H4 (cell line): ENCODE measurements around the gene MEF2B. TPM values are rescaled to one million over a fixed set of nuclear protein-coding genes. Genes with fewer than 3 reads are reported as not detected.
A peak's percentile ranks its signal among the peaks of the same experiment; 100 is the strongest.
"Not testable (repeated sequence)": the region's sequence is repeated elsewhere in the genome, so short reads cannot be mapped to it uniquely, and the experiment has no call there.

Experiments used
- DNase-seq: peaks from one replicate; pipeline ENCODE4 v3.0.0-alpha.2; 2015; ENCODE audit warnings: low spot score
- total RNA-seq: library from RNA; depleted of rRNA; stranded (reverse); fragments of >200 nt; shearing (Covaris generic); gene quantifications from 2 replicates; pipeline ENCODE4 v1.2.3, GENCODE V29; 2014

MEF2B gene
- total RNA-seq, 1 experiment from 2014 or later = 0.27 TPM

DNA sequence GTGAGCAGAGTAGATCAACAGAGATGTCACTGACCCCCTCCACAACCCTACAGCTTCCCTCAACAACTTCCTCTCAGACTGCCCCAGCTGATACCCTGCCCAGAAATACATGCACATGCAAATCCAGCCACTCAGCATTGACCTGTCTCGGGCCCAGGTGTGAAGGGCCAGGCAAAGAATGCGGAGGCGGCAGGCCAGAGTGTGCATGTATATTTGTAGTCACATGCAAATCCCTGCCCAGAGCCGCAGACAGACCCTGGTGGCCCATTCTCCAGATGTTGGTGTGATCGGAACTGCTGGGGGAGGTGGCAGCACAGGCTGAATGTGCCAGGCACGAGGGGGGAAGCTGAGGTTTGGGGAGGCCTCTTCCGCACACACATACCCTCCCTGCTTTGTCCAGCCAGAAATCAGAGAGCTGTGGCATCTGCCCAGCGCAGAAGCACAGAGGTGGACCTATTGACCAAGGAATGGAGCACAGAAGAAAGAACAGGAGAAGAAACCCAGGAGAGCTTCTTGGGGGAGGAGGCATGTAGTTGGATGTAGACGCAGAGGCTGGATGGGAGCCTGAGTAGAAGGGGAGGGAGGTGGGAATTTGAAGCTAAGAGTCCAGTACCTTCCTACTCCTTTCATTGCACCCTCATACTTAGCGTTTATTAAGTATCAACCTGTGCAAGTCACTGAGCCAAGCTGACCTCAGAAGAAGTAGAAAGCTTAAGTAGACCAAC, 14.4 kb downstream of the MEF2B start:
- DNase-seq = no peak

DNA sequence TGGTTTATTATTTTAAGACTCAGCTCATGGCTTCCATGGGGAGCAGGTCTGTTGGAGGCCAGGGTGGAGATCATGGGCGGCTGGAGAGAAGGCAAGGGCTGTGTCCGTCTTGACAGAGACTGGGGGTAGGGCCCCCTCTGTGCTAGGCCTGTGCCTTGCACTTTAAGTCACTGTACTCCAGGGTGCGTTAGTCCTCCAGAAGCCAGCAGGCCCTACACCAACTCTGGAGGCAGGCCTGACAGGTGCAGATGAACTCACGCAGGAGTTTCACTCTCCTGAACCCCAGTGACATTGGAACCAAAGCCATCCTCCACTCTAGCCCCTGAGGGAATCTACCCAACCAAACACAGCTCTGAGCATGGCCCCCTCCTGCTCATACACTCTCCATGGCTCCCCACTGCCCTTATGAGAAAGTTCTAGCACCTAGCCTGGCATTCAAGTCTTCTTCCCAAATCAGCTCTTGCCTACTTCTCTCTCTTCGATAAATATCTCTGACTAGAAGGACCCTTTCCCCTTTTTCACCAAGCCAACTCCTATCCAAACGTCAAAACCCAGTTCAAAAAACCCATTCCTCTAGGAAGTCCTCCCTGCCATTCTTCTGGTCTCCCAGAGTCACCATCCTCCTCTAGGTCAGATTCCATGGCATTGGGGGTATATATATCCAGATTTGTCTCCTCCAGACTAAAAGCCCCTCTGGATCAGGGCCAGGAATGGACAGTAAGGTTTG, 15.1 kb downstream of the MEF2B start:
- DNase-seq = no peak

DNA sequence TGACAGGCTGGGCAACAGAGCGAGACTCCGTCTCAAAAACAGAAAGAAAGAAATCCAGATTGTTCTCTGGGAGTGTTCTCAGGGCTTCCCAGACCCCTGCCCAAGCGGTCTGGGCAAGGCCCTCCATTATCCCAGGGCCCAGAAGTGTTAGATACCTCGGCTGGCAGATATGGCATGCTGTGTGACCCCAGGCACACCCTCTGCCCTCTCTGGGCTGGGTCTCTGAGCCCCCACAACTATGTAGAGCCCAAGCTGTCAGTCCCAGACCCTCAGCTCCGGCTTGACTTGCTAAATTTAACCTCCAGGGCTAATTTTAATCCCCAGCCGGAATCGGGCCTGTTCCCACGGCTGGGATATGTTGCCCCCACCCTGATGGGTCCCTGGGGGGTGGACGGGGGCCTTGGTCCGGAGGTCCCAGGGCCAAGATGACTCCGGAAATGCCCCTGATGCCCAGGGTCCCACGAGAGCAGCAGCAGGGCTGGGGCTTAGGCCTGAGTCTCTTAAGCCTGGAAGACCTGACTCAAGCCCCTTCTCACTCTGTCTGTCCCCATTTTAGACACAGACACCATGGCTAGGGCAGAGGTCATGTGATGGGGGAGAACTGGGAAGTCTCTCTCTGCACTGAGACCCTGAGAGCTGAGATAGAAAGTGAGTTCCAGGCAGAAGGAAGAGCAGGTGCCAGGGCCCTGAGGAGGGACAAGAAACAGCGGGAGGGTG, 17.2 kb downstream of the MEF2B start:
- DNase-seq = no peak

DNA sequence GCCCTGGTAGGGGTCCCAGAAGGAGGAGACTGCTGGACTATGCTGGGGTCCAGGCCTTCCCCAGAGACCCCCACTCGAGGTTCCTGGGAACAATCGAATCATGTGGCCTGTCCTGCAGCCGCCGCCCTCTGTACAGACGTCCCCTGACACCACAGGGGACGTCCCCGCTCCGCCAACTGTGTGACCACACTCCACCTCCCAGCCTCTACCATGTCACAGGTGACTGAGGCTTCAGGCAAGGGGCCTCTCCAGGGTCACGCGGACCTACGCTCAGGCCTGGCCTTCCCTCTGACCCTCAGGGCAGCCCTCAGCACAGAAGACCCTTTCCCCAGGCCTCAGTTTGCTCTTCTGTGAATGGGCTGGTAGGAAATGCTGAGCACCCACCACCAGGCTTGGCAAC, 18.6 kb downstream of the MEF2B start:
- no peak for DNase-seq

DNA sequence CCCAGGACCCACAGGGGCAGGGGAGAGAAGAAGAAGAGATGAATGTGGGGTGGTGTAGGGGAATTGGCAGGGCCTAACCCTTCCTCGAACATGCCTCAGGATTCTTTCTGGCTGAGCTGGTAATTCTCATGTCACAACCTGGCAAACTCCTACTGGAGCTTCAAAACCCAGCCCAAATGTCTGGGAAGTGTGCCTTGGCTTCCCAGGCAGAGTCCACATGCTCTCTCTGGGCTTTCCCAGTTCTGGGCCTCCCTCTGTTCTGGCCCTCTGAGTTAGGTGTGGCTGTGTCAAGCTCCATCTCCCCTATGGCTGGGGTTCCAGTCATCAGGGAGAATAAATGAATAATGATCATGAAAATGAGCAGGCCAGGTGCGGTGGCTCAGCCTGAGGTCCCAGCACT, 20.6 kb downstream of the MEF2B start:
- DNase-seq = no peak

DNA sequence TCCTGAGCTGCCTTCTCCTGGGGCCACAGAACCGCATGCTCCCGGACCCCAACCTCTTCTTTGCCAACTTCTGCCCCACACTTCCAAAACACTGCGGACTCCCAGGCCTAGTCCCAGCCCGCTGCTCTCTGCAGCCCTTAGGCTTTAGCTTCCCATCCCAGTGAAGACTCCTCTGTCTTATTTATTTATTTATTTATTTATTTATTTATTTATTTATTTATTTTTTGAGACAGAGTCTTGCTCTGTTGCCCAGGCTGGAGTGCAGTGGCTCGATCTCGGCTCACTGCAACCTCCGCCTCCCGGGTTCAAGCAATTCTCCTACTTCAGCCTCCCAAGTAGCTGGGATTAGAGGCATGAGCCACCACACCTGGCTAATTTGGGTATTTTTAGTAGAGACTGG, 21.6 kb downstream of the MEF2B start:
- DNase-seq = not testable (repeated sequence)

DNA sequence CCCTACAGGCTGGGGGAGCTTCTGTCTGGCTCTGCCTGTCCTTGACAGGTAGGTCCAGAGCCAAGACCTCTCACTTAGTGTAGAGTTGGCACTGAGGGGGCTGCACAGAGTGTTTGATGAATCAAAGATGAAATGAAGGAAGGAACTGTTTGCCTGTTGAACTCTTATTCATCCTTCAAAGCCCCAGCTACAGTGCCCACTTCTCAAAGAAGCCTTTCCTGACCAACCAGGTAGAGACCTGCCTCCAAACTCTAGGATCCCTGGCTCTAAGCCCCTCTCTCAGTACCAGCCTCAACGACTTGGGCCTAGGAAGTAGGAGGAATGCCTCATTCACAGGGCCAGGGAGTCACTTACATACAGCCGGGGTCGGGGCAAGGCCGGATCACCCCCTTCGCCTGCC, 22.7 kb downstream of the MEF2B start:
- DNase-seq = no peak

DNA sequence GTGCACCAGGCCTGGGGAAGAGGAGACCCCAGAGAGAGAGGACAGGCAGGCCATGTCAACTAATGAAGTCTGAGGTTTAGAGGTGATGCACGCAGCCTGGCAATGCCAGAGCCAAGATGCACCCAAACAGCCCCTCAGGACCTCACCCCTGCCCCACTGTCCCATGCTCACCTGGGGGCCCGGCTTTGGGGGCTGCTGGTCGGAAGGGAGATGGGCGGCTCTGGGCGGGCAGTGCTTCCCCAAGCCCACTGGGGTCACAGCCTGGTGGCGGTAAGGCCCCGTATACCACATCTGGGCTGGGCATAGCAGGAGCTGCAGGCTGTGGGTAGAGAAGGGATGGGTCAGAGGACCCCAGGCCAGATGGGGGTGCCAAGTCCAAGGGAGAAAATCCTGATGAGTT, 23.2 kb downstream of the MEF2B start:
- DNase-seq = no peak

DNA sequence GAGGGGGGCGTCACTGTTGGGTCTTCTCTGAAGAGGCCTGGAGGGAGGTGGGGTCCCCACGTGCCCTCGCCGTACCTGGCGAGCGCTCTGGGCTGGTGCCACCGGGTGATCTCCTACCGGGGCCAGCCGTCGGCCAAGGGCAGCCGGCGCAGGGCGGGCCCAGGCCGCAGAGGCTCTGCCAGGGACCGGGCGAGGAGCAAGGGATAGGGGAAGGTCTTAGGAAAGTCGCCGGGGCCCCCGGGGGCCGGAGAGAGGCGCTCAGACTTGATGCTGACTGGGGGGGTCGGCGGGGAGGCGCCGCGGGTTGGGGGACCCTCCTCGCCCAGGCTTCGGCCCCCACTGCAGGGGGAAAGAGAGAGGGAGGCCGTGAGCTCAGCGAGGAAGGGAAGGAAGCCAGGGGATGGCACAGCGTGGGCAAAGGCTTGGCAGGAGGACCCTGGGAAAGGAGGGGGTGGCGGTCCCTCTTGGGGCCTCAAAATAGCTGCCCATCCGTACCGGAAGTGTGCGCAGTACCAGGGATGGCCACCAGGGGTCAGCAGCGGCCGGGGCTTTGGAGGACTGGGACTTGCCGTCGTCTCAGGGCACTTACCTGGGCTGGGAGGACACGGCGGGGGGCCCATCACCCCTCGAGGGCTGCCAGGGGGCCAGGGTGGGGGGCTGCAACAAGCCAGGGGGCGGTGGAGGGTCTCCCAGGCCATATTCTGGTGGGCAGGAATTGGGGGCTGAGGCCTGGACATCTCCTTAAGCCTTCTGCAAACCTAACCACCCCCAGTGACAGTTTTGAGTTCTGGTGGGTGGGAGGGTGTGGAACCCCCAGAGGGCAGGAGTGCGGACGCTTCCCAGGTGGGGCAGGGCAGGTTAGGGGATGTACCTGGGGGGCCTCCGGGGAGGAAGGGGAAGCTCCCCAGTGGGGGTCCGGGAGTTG, 24.1 kb downstream of the MEF2B start:
- DNase-seq = peak; percentile 53

DNA sequence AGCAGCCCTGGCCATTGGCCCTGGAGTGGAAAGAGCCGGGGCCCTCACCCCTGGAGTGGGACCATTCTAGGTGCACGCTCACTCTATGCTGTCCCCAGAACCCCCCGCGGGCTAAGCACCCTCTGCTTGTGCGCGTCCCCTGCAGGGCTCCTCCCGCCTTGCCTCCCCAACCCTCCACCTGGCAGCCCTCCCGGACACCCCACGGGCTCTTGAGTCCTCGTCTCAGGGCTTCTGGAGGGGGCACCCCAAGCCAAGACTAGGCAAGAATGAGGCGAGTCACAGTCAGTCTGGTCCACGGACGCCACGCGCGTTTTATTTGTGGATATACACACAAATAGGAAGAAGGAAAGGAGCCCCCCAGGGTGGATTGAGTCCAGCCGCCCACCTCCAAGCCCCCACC, 24.8 kb downstream of the MEF2B start:
- no peak for DNase-seq

DNA sequence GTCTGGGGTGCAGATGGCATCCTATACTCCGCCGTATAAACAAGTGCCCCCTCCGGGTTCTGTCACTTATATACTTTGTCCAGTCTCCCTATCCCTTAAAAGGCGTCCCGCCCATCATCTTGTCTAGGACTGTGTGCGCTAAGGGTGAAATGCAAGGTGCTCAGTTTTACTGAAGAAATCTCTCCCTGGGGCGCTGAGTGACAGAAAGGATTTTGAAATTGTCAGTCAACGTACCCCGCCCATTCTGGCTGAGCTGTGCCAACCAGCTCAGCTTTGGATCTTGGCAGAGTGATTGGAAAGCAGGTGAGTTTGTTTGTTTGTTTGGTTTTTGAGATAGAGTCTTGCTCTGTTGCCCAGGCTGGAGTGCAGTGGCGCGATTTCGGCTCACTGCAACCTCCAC, 27.7 kb downstream of the MEF2B start:
- DNase-seq = no peak

DNA sequence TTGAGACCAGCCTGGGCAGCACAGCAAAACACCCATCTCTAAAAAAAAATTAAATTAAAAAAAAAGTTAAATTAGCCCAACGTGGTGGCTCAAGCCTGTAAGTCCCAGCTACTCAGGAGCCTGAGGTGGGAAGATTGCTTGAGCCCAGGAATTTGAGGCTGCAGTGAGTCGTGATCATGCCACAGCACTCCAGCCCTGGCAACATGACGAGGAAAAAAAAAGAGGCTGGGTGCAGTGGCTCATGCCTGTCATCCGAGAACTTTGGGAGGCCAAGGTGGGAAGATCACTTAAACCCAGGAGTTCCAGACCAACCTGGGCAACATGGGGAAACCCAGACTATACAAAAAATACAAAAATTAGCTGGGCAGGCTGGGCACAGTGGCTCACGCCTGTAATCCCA, 29.6 kb downstream of the MEF2B start:
- no peak for DNase-seq

DNA sequence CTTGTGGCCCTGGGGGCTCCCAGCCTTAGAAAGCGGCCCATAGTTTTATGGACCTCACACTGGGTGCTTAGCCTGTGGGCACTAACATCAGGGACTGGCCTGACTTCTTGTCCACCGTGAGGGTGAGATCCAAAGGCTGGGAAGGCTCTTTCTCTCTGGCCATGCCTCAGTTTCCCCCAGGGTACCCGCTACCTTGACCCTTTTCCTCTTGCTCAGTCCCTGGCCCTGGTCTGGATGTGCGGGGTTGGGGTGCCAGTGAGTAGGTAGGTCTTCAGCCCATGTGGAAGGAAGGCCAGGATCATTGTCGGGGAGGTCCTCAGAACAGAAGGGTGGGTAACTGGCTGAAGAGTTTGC, 30.2 kb downstream of the MEF2B start:
- DNase-seq = no peak

DNA sequence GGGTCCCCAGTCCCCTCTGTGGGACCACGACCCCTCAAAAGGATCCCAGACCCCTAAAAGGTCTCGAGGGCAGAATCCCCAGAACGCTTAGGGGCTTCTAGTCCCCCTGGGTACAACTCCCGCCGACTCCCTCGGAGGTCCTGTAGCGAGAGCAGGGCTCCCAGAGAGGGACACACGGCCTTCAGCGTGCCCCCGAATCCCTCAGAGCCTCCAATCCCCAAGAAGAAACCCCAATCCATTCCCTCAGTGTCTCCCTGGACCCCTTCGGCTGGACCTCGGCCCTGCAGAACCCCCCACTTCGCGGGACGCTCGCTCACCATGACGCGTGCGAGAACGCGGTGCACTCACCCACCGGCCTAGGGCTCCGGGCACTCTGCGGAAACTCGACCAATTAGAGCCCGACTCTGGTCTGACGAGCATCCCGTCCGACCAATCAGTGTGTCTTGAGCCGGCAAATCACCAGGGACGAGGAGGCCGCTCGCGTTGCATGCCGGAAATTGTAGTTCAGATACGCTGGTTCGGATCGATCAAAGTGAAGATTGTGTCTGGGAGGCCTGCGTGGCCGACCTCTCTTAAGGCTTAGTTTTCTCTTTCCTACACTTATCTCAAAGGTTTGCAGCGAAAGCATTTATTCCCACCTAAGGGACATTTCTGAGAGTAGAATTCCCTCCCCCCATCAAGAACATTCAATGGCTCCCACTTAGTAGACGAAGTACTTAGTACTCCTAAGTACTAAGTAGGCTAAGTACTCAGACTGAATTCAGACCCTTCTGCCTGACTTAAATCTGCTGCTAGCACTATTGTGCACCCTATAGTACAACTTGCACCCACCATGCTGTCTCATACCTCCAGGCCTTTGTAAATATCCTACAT, 31.7 kb downstream of the MEF2B start, which contains the start of gene TMEM161A:
Gene TMEM161A (minus strand): TSS at position 370 of the 873 bp plus-strand sequence. CDS start 50 bp downstream, at position 320.
- peak; percentile 99 for DNase-seq

DNA sequence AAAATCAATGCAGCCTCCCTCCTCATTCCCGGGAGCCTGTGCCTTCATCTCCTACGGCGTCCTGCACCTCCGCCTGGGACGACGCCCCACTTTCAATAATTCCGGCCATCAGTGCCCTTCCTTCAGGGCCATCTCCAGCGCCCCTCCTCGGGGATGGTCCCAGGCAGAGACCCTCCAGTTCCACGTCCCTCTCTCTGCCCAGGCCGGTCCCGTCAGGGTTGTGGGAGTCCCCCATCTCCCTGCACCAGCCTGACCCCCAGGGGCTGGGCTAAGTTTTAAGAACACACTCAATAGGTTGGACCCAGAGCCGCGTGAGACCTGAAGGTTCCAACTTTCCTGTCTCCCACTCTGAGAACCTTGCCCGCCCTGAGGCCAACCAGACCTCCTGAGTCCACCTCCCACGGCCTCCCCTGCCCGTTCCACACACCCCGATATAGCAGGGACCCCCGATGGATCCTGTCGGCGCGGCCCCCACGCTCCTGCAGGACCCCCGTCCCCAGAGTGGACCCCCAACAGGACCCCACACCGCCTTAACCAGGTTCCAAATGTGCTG, 32.4 kb downstream of the MEF2B start:
- no peak for DNase-seq

DNA sequence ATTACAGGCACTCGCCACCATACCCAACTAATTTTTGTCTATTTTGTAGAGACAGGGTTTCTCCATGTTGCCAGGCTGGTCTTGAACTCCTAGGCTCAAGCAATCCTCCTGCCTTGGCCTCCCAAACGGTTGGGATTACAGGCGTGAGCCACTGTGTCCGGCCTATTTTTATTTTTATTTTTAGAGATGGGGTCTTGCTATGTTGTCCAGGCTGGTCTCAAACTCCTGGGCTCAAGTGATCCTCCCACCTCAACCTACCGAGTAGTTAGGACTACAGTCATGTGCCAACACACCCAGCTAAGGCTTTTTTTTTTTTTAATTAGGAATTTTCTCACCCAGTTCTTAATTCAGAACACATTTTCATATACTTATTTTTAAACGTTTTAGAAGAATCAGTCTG, 34.4 kb downstream of the MEF2B start:
- DNase-seq = not testable (repeated sequence)

DNA sequence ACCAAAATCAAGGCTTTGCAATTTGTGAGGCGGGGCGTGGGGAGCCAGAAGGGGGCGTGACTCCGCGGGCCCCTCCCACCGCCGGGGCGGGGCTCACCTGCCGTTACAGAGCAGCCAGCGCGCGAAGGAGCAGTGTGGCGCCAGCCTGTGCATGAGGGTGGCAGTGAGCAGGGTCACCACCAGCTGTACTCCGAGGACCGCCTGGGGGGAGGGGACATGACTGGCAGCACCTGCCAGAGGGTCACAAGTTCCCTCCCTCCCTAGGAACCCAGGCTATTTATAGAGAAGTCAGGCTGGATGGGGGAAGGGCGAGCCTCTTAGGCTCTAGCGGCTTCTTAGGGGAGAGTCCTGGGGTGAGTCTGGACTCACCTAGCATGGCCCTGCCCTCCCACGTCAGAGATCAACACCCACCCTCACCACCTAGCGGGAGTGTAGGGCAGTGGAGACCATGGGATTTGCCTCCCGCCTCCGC, 35.3 kb downstream of the MEF2B start:
- no peak for DNase-seq

DNA sequence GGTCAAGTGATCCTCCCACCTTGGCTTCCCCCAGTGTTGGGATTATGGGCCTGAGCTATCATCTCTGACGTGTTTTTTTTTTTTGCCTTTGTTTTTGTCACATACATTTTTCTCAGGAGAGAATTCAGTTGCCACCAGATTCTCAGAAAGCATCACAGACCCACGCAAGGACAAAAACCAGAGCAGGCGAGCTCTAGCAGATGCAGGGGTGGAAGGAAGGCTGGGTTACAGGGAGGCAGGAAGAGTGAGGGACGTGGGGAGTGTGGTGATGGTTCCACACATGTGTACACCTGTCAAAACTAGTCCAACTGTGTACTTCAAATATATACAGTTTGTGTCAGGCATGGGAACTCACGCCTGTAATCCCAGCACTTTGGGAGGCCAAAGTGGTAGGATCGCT, 36.1 kb downstream of the MEF2B start:
- no peak for DNase-seq

DNA sequence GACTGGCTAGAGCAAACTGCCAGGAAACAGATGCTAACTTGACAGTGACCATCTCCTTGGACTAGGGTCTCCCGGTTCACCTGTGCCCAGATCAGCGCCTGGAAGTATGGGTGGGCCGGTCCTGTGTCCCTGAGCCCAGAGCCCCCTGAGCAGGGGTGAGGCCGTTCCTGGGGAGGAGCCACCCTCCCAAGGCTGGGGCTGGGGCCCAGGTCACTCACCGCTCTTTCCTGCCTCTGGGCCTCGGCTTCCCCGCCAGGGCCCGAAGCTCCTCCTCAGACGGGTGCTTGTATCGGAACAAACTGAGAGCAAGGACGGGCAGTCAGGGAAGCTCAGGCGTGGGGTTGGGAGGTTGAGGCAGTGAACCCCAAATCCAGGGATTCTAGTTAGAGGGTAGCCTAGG, 37.2 kb downstream of the MEF2B start:
- no peak for DNase-seq

DNA sequence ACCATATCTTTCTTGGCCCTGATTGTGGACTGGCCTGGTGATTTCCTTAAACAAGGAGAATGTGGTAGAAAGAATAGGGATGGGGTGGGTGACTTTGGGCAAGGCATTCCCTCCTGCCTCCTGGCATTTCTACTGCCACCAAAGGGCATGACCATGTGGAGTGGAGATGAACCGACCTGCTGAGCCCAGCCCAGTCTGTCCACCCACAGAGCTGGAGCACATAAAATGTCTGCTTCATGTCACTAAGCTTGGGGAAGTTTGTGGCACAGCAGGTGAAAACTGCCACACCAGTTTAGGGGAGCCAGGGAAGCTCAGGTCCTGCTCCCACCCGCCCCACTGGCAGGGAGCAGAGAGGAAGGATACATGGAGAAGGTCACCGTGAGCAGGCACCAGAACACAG, 38.1 kb downstream of the MEF2B start:
- no peak for DNase-seq
